ENCODE measurements around the gene SMIM17. TPM values are rescaled to one million over a fixed set of nuclear protein-coding genes. Genes with fewer than 3 reads are reported as not detected.

SMIM17 gene
- total RNA-seq, 1 donor from 2014 or later: 2.4 TPM

DNA sequence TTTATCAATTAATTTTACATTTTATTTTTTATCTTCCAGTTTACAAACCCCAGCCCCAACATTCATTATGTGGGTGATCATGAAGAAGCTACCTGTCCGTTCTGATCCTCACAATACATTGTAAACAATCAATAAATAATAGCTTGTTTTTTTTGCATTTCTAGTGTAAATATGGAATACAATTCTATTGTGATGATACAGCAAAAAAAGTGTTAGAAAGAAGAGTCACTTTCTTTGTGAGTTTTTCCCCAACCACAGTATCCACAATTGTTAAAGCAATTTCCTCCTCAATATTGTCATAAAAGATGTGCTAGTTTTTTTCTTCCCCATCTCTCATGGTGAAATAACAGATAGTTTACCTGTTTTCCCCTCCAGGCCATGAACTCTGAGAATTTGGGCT is 58.9 kb downstream of the SMIM17 start:
- TF ChIP-seq EZH2phosphoT487 (IDR thresholded peaks at IDR 0.05) (no peak), EZH2 (IDR thresholded peaks at IDR 0.05) (no peak)
- TF ChIP-seq, protein P1, sequence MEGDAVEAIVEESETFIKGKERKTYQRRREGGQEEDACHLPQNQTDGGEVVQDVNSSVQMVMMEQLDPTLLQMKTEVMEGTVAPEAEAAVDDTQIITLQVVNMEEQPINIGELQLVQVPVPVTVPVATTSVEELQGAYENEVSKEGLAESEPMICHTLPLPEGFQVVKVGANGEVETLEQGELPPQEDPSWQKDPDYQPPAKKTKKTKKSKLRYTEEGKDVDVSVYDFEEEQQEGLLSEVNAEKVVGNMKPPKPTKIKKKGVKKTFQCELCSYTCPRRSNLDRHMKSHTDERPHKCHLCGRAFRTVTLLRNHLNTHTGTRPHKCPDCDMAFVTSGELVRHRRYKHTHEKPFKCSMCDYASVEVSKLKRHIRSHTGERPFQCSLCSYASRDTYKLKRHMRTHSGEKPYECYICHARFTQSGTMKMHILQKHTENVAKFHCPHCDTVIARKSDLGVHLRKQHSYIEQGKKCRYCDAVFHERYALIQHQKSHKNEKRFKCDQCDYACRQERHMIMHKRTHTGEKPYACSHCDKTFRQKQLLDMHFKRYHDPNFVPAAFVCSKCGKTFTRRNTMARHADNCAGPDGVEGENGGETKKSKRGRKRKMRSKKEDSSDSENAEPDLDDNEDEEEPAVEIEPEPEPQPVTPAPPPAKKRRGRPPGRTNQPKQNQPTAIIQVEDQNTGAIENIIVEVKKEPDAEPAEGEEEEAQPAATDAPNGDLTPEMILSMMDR (IDR thresholded peaks at IDR 0.05): no peak
- DNase-seq (ENCODE audit: low spot score): no peak
- H3K27me3 ChIP-seq: no peaks in the 10 kb centered on the region
- no peaks in the 10 kb centered on the region for H3K36me3 Mint-ChIP-seq
- H3F3A ChIP-seq (ENCODE audit: low read depth): no peaks in the 10 kb centered on the region
- H3K9me3 Mint-ChIP-seq: peaks cover 59% of the 10 kb centered on the region
- H2AFZ ChIP-seq (replicated peaks): no peak overlapping the region
- H3K4me3 ChIP-seq: no peak overlapping the region
- no peaks in the 10 kb centered on the region for H4K20me1 ChIP-seq (ENCODE audit: low read depth)
- no peaks in the 10 kb centered on the region for H3K4me1 Mint-ChIP-seq
- H3K4me2 ChIP-seq: no peak overlapping the region
- H3K36me3 ChIP-seq: no peaks in the 10 kb centered on the region
- H3K9me3 ChIP-seq (ENCODE audit: low read depth): peaks cover 29% of the 10 kb centered on the region
- H3K4me1 ChIP-seq: no peaks in the 10 kb centered on the region
- no peak overlapping the region for H3K27ac ChIP-seq
- H3K79me2 ChIP-seq (ENCODE audit: low read depth): no peaks in the 10 kb centered on the region
- no peak overlapping the region for H3K4me3 Mint-ChIP-seq
- no peaks in the 10 kb centered on the region for H3K27me3 Mint-ChIP-seq (ENCODE audit: insufficient read depth, low read depth)
- H3K9ac ChIP-seq: no peak overlapping the region
- H3K27ac Mint-ChIP-seq: no peak overlapping the region

GRCh38 chr19:56705939-56706338 is 63.0 kb downstream of the SMIM17 start:
- no peak overlapping the region for H3K4me3 ChIP-seq
- no peaks in the 10 kb centered on the region for H3K27me3 ChIP-seq
- H3K36me3 ChIP-seq: no peaks in the 10 kb centered on the region
- Mint-ChIP-seq H3K9me3 (peaks cover 59% of the 10 kb centered on the region), H3K4me1 (no peaks in the 10 kb centered on the region), H3K27me3 (ENCODE audit: insufficient read depth, low read depth) (no peaks in the 10 kb centered on the region), H3K36me3 (no peaks in the 10 kb centered on the region), H3K27ac (no peak overlapping the region), H3K4me3 (no peak overlapping the region)
- no peaks in the 10 kb centered on the region for H3K4me1 ChIP-seq
- H3K79me2 ChIP-seq (ENCODE audit: low read depth): no peaks in the 10 kb centered on the region
- H4K20me1 ChIP-seq (ENCODE audit: low read depth): no peaks in the 10 kb centered on the region
- DNase-seq (ENCODE audit: low spot score): no peak
- TF ChIP-seq, protein P1 (IDR thresholded peaks at IDR 0.05): no peak
- TF ChIP-seq EZH2 (IDR thresholded peaks at IDR 0.05): no peak
- TF ChIP-seq EZH2phosphoT487 (IDR thresholded peaks at IDR 0.05): no peak
- peaks cover 30% of the 10 kb centered on the region for H3K9me3 ChIP-seq (ENCODE audit: low read depth)
- H3K9ac ChIP-seq: no peak overlapping the region
- no peak overlapping the region for H3K4me2 ChIP-seq
- H3F3A ChIP-seq (ENCODE audit: low read depth): no peaks in the 10 kb centered on the region
- H3K27ac ChIP-seq: no peak overlapping the region
- no peak overlapping the region for H2AFZ ChIP-seq (replicated peaks)

Other genes starting within 250 kb of the SMIM17 start
- 2.5 and 4.0 TPM in 2 replicates for gene ZNF582, start 249.6 kb upstream of the SMIM17 start, total RNA-seq (ENCODE audit: low replicate concordance)
- gene ZNF583, start 238.8 kb upstream of the SMIM17 start, total RNA-seq (ENCODE audit: low replicate concordance): 4.5 and 7.7 TPM in 2 replicates
- 8.0 and 8.6 TPM in 2 replicates for gene ZNF667, start 165.8 kb upstream of the SMIM17 start, total RNA-seq (ENCODE audit: low replicate concordance)
- gene ZNF471, start 135.3 kb upstream of the SMIM17 start, total RNA-seq (ENCODE audit: low replicate concordance): 1.4 and 1.9 TPM in 2 replicates
- gene ZFP28, start 104.2 kb upstream of the SMIM17 start, total RNA-seq (ENCODE audit: low replicate concordance): 11.2 and 11.9 TPM in 2 replicates
- 6.5 and 6.7 TPM in 2 replicates for gene ZNF470, start 75.7 kb upstream of the SMIM17 start, total RNA-seq (ENCODE audit: low replicate concordance)
- 9.3 and 16.2 TPM in 2 replicates for gene ZNF71, start 47.9 kb upstream of the SMIM17 start, total RNA-seq (ENCODE audit: low replicate concordance)
- not detected in 2 replicates for gene ZNF835, start 28.6 kb downstream of the SMIM17 start, total RNA-seq (ENCODE audit: low replicate concordance)
- gene PEG3, start 197.6 kb downstream of the SMIM17 start, total RNA-seq (ENCODE audit: low replicate concordance): not detected in 2 replicates
- not detected in 2 replicates for gene ZIM2, start 197.6 kb downstream of the SMIM17 start, total RNA-seq (ENCODE audit: low replicate concordance)

All from neural progenitor cell (in vitro differentiated cells).